ENCODE measurements around the gene NUP153. TPM values are rescaled to one million over a fixed set of nuclear protein-coding genes. Genes with fewer than 3 reads are reported as not detected.

Gene NUP153
- total RNA-seq, 1 experiment from 2014 or later: 99.3 TPM

- Histone ChIP-seq H3K56ac (ENCODE audit: insufficient read length, low read depth, low read length) (no peak overlapping the region), H3K4me1 (ENCODE audit: insufficient read depth, low read length) (no peaks in the 10 kb centered on the region), H4K5ac (ENCODE audit: insufficient read length, low read depth, low read length) (no peak overlapping the region), H2AFZ (ENCODE audit: low read length) (no peak overlapping the region), H3K14ac (ENCODE audit: insufficient read depth, low read length) (no peak overlapping the region), H4K20me1 (ENCODE audit: control insufficient read depth, insufficient read depth, insufficient read length) (no peaks in the 10 kb centered on the region), H3K23me2 (ENCODE audit: insufficient read length, low read depth, low read length, poor library complexity, severe bottlenecking) (no peaks in the 10 kb centered on the region), H3K79me1 (ENCODE audit: insufficient read depth, low read depth, low read length, poor library complexity, severe bottlenecking) (peaks cover 2% of the 10 kb centered on the region), H3K4ac (ENCODE audit: low read depth, low read length) (no peak overlapping the region), H3T11ph (ENCODE audit: low read length) (no peak overlapping the region), H3K27me3 (ENCODE audit: insufficient read depth, low read length) (no peaks in the 10 kb centered on the region), H4K8ac (replicated peaks; ENCODE audit: insufficient read length, low read depth, low read length) (no peak overlapping the region), H2AK5ac (ENCODE audit: insufficient read length, low read length) (no peak overlapping the region), H3K4me2 (ENCODE audit: insufficient read depth, insufficient read length, low read length) (no peak overlapping the region), H3K23ac (ENCODE audit: insufficient read length, low read depth, low read length) (no peak overlapping the region), H4K91ac (ENCODE audit: insufficient read length, low read depth, low read length) (no peak overlapping the region), H3K9ac (ENCODE audit: extremely low read depth, insufficient read length, low read length) (no peak overlapping the region), H2BK12ac (ENCODE audit: insufficient read length, low read depth, low read length) (no peak overlapping the region), H2BK5ac (ENCODE audit: insufficient read length, low read length) (no peak overlapping the region), H3K9me3 (ENCODE audit: control insufficient read depth, low read depth, low read length) (no peaks in the 10 kb centered on the region), H2BK120ac (ENCODE audit: low read depth, low read length, poor library complexity, severe bottlenecking) (no peak overlapping the region), H2BK15ac (ENCODE audit: low read depth, low read length) (no peak overlapping the region), H3K18ac (ENCODE audit: insufficient read length, low read depth, low read length) (no peak overlapping the region), H2BK20ac (ENCODE audit: low read depth, low read length, poor library complexity, severe bottlenecking) (no peak overlapping the region), H3K79me2 (ENCODE audit: insufficient read depth, low read length) (no peaks in the 10 kb centered on the region; the same call in 1 of the 2 replicates), H3K27ac (ENCODE audit: insufficient read length, low read depth, low read length) (no peak overlapping the region)
- no peak overlapping the region for H3K4me3 Mint-ChIP-seq
- H3K27ac Mint-ChIP-seq: no peak overlapping the region
- H3K4me1 Mint-ChIP-seq: no peaks in the 10 kb centered on the region
- no peaks in the 10 kb centered on the region for H3K27me3 Mint-ChIP-seq (ENCODE audit: low read depth)
- no peak for TF ChIP-seq CTCF (conservative IDR thresholded peaks at IDR 0.05)
- no peak for DNase-seq
- peaks cover 39 to 90% (median 85%) of the 10 kb centered on the region in 3 experiments for H3K36me3 Mint-ChIP-seq (ENCODE audit: insufficient read depth in 1 of 3, low read depth in 3 of 3)
- H3K9me3 Mint-ChIP-seq: no peaks in the 10 kb centered on the region
- no CpG with 5 or more reads among the region's 1 CpG for WGBS (ENCODE audit: extremely low coverage, insufficient read length, low lambda C conversion rate)
These were observed 41.6 kb downstream of the NUP153 start for GRCh38 chr6:17665132-17665531.

Measured in H9 (cell line).